IPS-15b (cell line): ENCODE results near the gene VSIR.

ENCODE experiments used
- H3K27me3 ChIP-seq: one replicate; pipeline ENCODE4 v1.6.1; 2013; ENCODE audit warnings: low read length; ENCODE audit not compliant: control insufficient read depth, insufficient read depth
- H3K36me3 ChIP-seq: one replicate; pipeline ENCODE4 v1.6.1; 2013; ENCODE audit warnings: low read length; ENCODE audit not compliant: control insufficient read depth, insufficient read depth
- H3K4me1 ChIP-seq: one replicate; pipeline ENCODE4 v1.6.1; 2013; ENCODE audit warnings: mild to moderate bottlenecking, low read length; ENCODE audit not compliant: control insufficient read depth, insufficient read depth
- H3K4me3 ChIP-seq: one replicate; pipeline ENCODE4 v1.5.1; 2013; ENCODE audit warnings: low read depth, low read length
- H3K9ac ChIP-seq: one replicate; pipeline ENCODE4 v1.6.1; 2013; ENCODE audit warnings: low read depth, mild to moderate bottlenecking, low read length
- H3K9me3 ChIP-seq: one replicate; pipeline ENCODE4 v1.6.1; 2013; ENCODE audit warnings: mild to moderate bottlenecking, low read length; ENCODE audit not compliant: control insufficient read depth, insufficient read depth

The VSIR gene

DNA sequence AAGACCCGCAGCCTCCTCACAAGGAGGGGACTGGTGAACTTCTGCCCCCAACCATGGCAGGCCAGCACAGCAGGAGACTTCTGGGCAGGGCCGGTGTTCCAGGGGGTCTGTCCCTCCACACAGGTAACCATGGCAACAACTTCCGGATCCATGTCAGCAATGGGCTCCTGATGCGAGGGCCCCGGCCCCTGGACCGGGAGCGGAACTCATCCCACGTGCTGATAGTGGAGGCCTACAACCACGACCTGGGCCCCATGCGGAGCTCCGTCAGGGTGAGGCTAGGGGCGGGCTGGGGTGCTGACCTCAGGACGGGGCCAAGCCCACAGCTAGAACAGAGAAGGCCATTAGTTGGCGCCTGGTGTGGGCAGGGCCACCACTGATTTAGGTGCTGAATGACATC, 48.1 kb downstream of the VSIR start:
- Histone ChIP-seq H3K27me3 (no peaks in the 10 kb centered on the region), H3K36me3 (no peaks in the 10 kb centered on the region), H3K4me1 (no peaks in the 10 kb centered on the region), H3K9me3 (no peaks in the 10 kb centered on the region), H3K9ac (no peak overlapping the region), H3K4me3 (no peak overlapping the region)

GRCh38 chr10:71724539-71724938, 48.8 kb downstream of the VSIR start:
- no peak overlapping the region for H3K9ac ChIP-seq
- no peaks in the 10 kb centered on the region for H3K36me3 ChIP-seq
- H3K4me3 ChIP-seq, result no peak overlapping the region
- H3K4me1 ChIP-seq, result peaks cover 2% of the 10 kb centered on the region
- no peaks in the 10 kb centered on the region for H3K9me3 ChIP-seq
- H3K27me3 ChIP-seq, result no peaks in the 10 kb centered on the region

GRCh38 chr10:71723311-71723710, 50.0 kb downstream of the VSIR start:
- Histone ChIP-seq H3K9me3 (no peaks in the 10 kb centered on the region), H3K27me3 (no peaks in the 10 kb centered on the region), H3K9ac (no peak overlapping the region), H3K36me3 (no peaks in the 10 kb centered on the region), H3K4me3 (no peak overlapping the region), H3K4me1 (peaks cover 7% of the 10 kb centered on the region)

DNA sequence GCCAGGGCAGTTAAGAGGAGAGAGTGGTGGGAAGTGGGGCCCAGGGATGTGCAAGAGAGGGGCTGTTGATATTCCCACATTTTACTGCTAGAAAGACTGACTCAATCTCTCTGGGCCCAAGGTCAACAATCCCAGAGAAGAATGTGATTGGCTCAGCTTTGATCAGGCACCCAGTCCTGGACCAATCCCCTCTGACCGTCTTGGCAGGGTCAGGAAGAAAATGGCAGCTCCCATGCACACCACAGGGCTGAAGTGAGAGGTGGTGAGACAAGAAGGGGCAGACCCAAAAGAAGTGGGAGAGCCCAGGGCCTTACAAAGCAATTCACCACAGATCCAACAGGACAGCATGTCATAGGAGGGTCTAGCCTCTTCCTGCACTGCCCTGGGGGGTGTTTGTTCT, 50.5 kb downstream of the VSIR start:
- H3K9ac ChIP-seq, result no peak overlapping the region

GRCh38 chr10:71721313-71721712, 52.0 kb downstream of the VSIR start:
- H3K4me3 ChIP-seq, result no peak overlapping the region
- H3K27me3 ChIP-seq, result no peaks in the 10 kb centered on the region
- no peaks in the 10 kb centered on the region for H3K9me3 ChIP-seq
- no peak overlapping the region for H3K9ac ChIP-seq
- H3K36me3 ChIP-seq, result no peaks in the 10 kb centered on the region
- H3K4me1 ChIP-seq, result peaks cover 7% of the 10 kb centered on the region

More for the DNA sequence above, 50.5 kb downstream of the VSIR start:
- Histone ChIP-seq H3K4me3 (no peak overlapping the region), H3K4me1 (peaks cover 7% of the 10 kb centered on the region), H3K27me3 (no peaks in the 10 kb centered on the region), H3K9me3 (no peaks in the 10 kb centered on the region), H3K36me3 (no peaks in the 10 kb centered on the region)

- H3K36me3 ChIP-seq, result no peaks in the 10 kb centered on the region
- no peak overlapping the region for H3K4me3 ChIP-seq
- no peaks in the 10 kb centered on the region for H3K9me3 ChIP-seq
- no peaks in the 10 kb centered on the region for H3K27me3 ChIP-seq
- no peak overlapping the region for H3K9ac ChIP-seq
- H3K4me1 ChIP-seq, result peaks cover 7% of the 10 kb centered on the region
Measured at GRCh38 chr10:71720288-71720687, 53.0 kb downstream of the VSIR start.

GRCh38 chr10:71719464-71720201, 53.7 kb downstream of the VSIR start, which contains the start of gene C10orf105:
C10orf105 (minus strand) TSS chr10:71719778; CDS start chr10:71716337, 3,441 bp downstream.
- H3K4me3 ChIP-seq, result no peak within 1 kb of the TSS
- no peak within 1 kb of the TSS for H3K9ac ChIP-seq
- H3K9me3 ChIP-seq, result no peaks in the 10 kb centered on the region
- H3K36me3 ChIP-seq, result no peaks in the 10 kb centered on the region
- H3K27me3 ChIP-seq, result no peaks in the 10 kb centered on the region
- H3K4me1 ChIP-seq, result peaks cover 7% of the 10 kb centered on the region

DNA sequence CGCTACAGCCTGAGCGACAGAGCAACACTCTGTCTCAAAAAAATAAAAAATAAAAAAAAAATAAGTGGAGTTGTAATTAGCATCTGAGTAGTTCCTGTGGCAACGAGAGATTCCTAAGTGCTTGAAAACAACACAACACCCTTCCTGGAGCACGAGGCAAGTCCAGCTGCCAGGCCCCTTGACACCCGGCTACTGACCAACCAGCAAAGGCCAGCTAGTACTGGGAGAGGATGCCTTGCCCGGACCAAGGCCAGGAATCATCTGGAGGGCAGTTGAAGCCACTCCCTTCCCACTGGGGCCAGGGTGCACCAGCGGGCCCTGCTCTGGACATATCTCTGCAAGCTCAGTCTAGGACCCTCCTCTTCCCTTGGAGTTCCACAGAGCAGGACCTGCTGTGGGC, 54.3 kb downstream of the VSIR start:
- no peak overlapping the region for H3K9ac ChIP-seq
- H3K27me3 ChIP-seq, result no peaks in the 10 kb centered on the region
- no peaks in the 10 kb centered on the region for H3K9me3 ChIP-seq
- no peak overlapping the region for H3K4me3 ChIP-seq
- H3K4me1 ChIP-seq, result peaks cover 7% of the 10 kb centered on the region
- H3K36me3 ChIP-seq, result no peaks in the 10 kb centered on the region

GRCh38 chr10:71718165-71718698, 55.1 kb downstream of the VSIR start:
- Histone ChIP-seq H3K4me3 (no peak overlapping the region), H3K4me1 (peaks cover 7% of the 10 kb centered on the region), H3K9me3 (no peaks in the 10 kb centered on the region), H3K36me3 (no peaks in the 10 kb centered on the region), H3K27me3 (no peaks in the 10 kb centered on the region), H3K9ac (no peak overlapping the region)

- Histone ChIP-seq H3K27me3 (no peaks in the 10 kb centered on the region), H3K4me1 (peaks cover 7% of the 10 kb centered on the region), H3K9ac (no peak overlapping the region), H3K9me3 (no peaks in the 10 kb centered on the region), H3K4me3 (no peak overlapping the region), H3K36me3 (no peaks in the 10 kb centered on the region)
Measured at GRCh38 chr10:71717551-71717951, 55.8 kb downstream of the VSIR start.

DNA sequence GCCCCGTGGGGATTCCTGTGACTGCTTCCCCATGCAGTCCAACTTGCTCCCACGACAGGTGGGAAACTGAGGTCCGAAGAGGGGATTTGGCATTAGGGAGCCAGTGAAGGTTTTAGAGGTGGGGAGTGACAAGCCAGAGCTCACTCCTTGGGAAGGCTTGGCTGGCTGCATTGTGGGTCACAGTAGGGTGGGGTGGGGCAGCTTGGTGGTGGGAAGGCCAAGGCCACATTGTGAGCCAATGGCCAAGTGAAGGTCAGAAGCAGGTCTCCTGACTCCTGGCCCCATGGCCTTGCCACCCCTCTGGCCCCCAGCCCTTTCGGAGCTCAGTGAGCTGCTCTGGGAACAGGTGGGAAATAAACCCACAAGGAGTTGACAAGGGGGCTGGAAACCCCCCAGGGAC, 56.3 kb downstream of the VSIR start:
- Histone ChIP-seq H3K36me3 (no peaks in the 10 kb centered on the region), H3K9ac (no peak overlapping the region), H3K4me3 (no peak overlapping the region), H3K27me3 (no peaks in the 10 kb centered on the region), H3K9me3 (no peaks in the 10 kb centered on the region), H3K4me1 (peaks cover 7% of the 10 kb centered on the region)

DNA sequence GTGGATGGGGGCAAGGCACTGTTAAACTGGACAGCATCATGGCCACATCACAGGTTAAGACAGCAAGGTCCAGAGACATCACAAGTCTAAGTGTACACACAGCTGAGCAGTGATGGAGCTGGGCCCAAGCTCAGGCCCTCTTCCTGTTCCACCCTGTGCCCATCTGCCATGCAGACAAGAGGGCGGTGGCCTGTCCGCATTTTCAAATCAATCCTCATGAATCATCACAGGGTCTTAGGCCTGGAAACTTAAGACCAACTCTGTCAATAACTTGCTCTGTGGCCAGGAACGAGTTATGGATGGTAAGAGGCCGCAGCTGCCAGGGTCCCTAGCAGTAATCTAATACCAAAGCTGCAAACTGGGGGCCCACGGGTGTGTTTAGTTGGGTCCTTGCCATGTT, 56.9 kb downstream of the VSIR start:
- H3K36me3 ChIP-seq, result no peaks in the 10 kb centered on the region
- H3K4me3 ChIP-seq, result no peak overlapping the region
- no peaks in the 10 kb centered on the region for H3K27me3 ChIP-seq
- H3K4me1 ChIP-seq, result peaks cover 7% of the 10 kb centered on the region
- no peaks in the 10 kb centered on the region for H3K9me3 ChIP-seq
- H3K9ac ChIP-seq, result no peak overlapping the region
